SKM-1 (cell line): ENCODE data around the gene RAB40C.
"Not testable (repeated sequence)": the region's sequence is repeated elsewhere in the genome, so short reads cannot be mapped to it uniquely, and the experiment has no call there.

Source experiments
- DNase-seq: peaks from one replicate; lab custom pipeline; 2025; ENCODE audit not compliant: unreplicated experiment; lab: John Stamatoyannopoulos, UW

RAB40C gene

DNA sequence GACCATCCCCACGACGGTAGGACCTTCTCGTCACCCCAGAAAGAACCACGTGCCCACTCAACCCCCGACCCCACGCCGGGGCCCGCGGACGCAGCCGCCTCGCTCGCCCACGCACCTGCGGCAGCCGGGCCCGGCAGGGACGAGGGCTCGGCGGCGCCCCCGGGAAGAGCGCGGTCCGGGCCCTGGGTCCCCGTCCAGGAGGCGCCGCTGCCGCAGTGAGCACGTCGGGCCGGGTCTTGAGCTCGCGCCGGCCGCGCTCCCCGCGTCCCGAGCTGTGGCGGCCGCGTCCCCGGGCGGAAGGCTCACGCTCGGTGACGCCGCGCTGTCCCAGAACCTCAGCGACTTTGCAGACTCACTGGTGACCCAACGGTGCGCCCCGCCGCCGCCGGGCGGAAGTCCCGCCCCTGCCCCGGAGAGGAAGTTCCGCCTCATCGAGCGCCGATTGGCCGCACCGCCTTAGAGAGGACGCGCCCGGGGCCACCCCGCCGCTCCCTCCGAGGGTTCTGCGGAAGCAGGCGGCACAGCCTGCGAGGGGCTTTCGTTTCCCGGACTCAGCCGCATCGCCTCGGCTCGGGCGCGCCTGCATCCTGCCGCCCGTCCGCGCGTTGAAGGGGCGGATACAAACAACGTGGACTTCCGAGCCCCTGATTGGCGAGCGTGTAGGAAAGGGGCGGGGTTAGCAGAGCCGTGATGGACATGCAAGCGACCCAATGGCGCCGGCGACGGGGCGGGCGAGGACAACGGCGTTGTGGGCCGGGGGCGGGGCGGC is 793 bp upstream of the RAB40C start:
- peak; percentile 81 for DNase-seq

DNA sequence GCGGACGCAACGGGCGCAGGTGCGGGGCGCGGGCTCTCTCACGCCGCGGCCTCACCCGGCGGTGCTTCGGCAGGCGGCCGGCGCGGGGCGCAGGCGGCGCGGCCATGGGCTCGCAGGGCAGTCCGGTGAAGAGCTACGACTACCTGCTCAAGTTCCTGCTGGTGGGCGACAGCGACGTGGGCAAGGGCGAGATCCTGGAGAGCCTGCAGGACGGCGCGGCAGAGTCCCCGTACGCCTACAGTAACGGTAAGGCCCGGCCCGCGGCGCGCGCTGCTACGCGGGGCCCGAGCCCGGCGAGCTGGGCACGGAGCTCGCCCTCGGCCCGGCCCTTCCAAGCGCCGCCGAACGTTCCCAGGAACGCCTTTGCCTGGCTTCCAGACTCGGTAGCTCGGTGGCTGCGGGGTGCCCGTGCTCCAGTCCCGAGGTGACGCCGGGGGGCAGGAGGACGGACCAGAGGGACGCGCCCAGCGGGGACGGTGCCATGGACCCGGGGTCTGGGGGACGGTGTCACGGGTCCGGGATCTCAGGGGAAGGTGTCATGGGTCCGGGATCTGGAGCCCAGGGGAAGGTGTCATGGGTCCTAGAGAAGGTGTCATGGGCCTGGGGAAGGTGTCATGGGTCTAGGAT is 435 bp downstream of the RAB40C start:
- no peak for DNase-seq

DNA sequence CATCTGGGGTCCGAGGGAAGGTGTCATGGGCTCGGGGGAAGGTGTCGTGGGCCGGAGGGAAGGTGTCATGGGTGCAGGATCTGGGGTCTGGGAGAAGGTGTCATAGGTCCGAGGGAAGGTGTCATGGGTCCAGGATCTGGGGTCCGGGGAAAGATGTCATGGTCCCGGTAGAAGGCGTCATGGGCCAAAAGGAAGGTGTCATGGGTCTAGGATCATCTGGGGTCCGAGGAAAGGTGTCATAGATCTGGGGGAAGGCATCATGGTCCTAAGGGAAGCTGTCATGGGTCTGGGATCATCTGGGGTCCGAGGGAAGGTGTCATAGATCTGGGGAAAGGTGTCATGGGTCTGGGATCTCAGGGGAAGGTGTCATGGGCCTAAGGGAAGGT is 942 bp downstream of the RAB40C start:
- DNase-seq, result no peak

DNA sequence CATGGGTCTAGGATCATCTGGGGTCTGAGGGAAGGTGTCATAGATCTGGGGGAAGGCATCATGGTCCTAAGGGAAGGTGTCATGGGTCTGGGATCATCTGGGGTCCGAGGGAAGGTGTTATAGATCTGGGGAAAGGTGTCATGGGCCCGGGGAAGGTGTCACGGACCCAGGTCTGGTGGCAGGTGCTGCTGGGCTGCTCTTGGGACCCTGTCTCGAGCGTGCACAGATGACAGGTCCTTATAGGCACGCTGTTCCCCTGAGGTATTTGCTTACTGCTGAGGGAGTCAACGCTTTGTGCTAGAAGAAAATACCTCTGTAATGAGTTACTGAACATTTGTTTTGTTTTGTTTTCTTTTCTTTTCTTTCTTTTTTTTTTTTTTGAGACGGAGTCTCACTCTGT is 1.4 kb downstream of the RAB40C start:
- DNase-seq, result no peak

DNA sequence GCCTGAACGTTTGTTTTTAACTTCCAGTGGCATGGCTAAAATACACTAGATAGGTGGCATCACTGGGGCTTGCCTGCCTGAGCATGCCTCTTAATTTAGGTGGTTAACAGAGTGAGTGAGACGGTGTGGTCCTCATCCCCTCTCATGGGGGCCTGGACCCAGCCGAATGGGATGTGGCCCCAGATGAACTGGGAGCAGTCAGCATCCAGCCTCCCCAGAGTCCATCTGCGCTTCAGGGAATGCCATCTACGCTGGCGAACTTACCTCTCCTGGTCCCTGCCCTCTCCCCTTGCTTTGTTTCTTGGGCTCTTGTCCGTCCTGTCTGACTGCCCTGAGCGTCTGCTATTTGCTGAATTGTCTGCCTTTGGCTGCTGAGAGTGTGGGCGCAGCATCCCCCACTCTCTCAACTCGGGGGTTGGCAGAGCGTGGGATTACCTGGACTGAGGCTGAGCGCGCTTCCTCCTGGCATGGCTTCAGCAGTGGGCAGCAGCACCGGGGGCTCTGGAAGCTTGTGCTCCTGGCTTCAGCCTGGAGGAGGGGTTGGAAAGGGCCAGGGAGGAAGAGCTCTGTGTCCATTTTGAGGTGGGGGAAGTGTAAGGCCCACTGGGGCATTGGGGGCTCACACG is 2.1 kb downstream of the RAB40C start:
- DNase-seq, result no peak

DNA sequence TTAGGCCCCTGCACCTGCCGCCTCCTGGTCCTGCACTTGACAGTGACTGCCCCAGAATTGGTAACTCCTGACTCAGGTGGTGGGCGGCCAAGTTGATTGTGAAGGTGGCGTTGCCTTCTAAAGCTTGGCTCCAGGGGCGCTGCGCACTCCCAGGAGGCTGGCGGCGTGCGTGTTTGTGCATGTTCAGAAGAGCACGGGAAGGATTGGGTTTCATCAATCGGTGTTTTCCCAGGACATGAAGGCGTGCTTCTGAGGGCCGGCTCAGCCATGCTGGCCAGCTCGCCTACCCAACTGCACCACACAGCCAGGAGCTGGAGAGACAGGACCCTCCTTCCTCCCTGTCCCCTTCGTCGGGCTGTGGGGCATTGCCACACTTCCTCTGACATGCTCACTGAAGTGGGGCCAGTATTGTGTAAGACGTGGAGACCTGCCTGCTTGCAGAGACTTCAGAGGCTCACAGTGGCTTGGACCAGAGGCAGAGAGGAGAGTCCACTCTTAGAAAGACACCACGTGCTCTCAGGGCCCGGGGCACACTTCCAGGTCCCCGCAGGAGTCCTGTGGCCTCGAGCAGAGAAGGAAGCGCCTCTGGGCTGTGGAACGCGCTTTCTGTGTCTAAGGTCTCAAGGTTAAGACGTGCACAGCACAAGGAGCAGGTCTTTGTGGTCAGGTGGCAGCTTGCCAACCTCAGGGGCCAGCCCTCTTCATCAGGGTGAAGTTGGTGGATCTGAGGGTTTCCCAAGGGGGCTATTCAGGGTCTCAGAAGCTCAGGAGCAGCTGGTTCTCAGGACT is 2.8 kb downstream of the RAB40C start:
- peak; percentile 97 for DNase-seq

DNA sequence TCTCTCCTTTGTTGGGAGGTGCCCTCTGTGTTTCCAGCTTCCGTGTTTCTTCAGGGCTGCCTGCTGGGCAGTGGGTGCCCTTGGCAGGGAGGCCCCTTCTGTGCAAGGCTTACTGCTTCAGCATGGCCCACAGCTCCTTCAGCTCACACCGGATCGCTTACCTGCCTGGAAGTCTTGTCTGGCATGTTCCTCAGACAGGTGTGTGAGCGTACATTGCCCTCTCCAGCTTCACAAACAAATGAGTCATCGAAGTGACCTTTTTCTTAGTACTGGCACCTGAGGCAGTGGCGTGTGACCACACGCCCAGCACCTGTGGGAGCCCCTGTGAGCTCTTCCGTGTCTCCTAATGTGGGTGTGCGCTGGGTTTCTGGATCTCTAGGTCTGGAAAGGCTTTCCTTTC is 3.5 kb downstream of the RAB40C start:
- DNase-seq, result no peak

DNA sequence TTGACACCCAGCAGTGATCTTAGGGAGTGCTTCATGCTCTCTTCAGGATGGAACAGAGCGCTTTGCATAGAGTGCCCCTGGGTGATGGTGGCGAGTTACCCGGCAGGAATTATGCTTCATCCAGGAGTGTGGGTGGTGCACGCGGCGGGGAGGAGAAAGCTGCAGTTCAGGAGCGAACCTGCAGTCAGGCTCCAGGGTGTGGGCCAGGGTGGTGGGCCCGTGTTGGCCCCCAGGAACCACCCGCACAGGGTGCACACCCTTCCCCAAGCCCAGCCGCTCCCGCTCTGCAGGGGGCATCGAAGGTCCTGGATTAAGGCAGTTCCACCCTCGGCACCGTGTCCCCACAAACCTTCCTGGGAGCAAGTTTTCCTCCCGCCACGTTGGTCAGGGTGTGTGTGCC is 3.9 kb downstream of the RAB40C start:
- no peak for DNase-seq

DNA sequence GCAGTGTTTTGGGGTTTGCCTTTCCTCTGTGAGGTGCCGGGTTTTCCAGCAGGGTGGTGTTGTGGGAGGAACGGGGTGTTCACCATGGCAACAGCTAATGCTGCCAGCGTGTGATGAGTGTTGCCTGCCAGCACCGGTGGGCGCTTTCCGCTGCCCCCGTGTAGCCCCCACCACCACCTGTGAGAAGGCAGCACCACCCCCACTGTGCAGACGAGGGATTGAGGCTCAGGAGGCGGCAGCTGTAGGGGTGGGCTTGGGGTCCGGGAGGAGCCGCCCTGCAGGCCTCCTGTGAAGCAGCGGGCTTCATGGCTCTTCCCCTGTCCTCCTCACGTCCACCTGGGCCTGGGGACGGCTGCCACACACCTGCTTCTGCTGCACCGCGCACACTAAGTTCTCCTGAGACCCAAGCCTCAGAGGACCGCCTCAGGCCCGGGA is 5.2 kb downstream of the RAB40C start:
- no peak for DNase-seq

DNA sequence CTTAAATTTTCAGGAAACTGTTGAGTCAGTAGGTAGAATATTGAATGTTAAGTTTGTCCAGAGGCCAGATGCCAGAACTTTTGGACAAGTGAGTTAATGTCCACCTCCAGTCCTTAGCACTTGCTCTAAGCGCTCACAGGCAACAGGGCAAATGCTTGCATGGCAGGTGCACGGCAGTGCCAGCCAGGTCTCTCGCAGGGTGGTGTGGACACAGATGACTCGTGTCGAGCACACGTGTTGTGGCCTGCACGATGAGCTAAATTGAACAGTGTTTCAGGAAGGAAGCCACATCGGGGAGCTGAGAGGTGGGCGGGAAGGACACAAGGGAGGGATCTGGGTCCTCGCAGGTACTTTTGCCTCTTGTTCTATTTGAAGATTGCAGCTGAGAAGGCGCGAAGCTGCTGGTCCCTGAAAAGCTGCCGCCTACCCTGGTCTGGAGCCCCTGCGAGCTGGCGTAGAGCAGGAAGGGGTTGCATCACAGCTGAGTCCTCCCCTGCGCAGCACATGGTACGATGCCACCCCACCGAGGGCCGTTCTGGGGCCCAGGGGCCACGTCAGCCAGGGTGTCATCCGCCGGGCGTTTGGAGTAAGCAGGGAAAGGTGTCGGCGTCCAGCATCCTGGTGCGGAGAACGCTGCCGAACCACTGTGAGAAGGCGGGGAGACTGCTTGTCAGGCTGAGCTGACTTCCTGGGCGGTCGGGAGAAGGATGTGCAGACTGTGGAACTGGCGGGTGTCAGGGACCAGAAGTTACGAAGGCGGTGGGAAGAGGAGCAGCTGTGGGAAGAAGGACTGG is 6.3 kb downstream of the RAB40C start:
- DNase-seq, result no peak

DNA sequence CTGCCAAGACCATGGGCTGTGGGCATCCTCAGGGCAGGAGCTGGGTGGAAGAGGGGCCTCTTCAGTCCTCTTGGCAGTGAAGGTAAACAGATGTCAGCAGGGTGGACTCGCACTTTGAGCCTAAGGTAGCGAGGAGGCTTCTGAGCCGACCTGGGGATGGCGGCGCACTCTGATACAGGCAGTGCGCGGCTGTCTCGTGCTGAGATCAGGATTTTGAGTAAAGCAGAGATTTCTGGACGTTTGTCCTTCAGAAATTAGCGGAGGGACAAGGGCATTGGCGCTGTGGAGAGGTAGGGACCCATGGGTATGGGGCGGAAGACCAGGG is 6.8 kb downstream of the RAB40C start:
- no peak for DNase-seq

DNA sequence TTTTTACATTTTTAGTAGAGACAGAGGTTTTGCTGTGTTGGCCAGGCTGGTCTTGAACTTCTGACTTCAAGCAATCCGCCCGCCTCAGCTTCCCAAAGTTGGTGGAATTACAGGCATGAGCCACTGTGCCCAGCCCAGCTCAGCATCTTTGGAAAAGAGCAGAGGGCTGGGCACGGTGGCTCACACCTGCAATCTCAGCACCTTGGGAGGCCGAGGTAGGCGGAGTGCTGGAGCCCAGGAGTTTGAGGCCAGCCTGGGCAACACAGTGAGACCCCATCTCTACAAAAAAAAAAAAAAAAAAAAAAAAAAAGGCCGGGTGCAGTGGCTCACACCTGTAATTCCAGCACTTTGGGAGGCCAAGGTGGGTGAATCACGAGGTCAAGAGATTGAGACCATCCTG is 7.8 kb downstream of the RAB40C start:
- DNase-seq, result not testable (repeated sequence)

DNA sequence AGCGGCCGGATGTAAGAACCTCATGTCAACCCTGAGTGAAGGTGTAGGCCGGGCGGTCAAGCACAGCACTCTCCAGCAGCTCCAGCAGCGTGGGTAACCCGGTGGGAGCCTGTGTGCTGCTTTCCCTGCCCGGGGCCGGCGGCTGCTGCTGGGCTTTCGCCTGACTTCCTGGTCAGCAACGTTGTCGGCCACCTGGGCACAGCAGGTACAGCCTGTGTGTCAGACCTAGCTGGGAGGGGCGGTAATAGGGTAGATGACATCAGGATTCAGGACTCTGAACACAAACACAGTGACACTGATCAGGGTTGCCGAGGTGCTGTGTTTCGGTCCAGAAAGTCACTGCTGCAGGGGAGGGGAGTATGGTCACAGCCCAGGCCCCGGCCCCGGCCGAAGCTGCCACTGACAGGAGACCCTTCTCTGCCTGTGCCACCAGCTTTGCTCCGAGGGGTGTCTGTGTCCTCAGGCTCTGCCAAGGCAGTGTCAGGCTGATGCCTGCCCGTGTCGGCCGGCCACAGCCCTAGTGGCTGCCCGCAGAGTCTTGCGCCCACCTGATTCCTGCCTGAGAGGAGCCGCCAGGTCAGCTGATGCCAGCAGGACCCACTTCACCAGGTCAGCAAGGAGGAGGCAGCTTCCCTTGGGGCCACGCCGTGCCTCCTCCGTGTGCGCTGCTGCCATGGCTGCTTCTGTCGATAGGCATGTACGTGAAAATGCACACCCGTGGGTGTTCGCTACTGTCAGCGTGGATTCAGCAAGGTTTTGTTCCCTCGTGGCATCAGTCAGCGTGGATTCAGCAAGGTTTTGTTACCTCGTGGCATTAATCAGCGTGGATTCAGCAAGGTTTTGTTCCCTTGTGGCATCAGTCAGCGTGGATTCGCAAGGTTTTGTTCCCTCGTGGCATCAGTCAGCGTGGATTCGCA is 9.2 kb downstream of the RAB40C start:
- no peak for DNase-seq

DNA sequence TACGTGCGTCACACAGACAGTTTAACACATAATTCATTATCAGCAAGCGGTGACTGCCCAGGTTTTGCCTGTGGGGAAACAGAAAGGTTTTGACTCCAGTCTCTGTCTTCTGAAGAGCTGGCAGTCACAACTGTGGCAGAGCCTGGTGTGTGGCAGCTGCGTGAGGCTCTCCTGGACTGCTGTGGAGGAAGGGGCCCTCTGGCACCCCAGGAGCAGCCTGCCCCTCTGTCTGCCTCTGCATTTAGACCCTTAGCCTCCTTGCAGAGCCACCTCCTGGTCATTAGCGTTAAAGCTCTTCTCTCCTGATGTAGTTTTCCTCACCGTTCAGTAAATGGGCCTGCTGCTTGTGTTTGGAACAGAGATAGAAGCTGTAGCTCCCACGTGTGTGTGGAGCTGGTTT is 10.9 kb downstream of the RAB40C start:
- DNase-seq, result no peak

DNA sequence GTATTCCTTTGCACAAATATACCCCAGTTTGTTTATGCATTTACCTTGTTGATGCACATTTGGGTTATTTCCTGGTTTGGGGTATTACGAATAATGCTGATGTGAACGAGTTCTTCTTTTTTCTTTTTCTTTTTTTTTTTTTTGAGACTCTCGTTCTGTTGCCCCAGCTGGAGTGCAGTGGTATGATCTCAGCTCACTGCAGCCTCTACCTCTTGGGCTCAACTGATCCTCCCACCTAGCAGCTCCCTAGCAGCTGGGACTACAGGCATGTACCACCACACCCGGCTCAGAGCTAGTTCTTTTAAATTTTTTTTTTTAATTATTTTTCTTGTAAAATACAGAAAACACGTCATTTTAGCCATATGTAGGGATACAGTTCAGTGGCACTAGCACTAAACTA is 14.1 kb downstream of the RAB40C start:
- DNase-seq, result no peak

DNA sequence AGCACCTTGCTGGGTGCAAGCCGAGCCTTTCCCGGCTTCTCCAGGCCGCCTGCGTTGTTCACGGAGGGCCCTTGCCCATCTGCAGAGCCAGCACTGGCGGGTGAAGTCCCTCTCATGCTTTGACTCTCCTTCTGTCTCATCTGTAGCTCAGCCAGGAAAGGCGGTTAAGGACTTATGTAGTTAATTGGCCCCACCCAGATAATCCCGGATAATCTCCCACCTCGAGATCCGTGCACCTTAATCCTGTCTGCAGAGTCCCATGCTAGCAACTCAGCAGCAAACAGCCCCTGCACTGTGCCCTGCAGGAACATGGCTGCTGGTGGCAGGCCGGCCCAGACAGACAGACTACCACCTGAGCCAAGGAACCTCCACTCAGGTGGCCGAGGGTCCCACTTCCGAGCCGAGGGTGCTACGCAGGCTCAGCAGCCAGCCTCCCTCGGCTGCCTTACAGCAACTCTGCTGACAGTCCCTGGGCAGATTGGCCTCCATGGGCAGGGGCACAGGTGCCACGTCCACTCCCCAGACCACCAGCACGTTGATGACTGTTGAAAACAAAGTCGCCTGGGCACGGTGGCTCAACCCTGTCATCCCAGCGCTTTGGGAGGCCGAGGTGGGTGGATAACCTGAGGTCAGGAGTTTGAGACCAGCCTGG is 16.9 kb downstream of the RAB40C start:
- no peak for DNase-seq

DNA sequence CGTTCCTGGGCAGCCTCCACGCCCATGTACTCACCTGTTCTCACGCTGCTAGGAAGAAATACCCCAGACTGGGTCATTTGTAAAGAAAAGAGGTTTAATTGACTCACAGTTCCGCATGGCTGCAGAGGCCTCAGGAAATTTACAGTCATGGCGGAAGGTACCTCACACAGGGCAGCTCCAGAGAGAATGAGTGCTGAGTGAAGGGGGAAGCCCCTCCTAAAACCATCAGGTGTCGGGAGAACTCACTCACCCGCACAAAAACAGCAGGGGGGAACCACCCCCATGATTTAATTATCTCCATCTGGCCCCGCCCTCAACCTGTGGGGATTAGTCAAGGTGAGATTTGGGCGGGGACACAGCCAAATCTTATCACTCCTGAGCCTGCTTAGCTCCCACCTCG is 18.2 kb downstream of the RAB40C start:
- DNase-seq, result no peak

DNA sequence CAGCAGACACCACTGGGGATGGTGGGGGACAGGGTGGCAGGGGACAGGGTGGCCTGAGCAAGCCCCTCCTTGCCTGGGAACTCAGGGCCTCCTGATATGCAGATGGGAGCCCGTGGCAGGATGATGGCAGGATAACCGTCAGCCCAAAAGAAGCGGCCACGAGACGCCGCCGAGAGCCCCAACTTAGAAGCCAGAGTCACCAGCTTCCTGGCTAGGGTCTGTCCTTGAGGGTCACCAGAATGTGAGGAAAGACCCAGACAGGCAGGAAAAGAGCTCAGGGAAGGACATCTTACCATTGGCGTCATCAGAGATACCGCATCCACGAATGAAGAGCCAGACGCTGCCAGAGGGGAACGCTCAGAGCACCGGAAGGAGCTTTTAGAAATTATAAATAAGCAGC is 19.4 kb downstream of the RAB40C start:
- DNase-seq, result no peak

DNA sequence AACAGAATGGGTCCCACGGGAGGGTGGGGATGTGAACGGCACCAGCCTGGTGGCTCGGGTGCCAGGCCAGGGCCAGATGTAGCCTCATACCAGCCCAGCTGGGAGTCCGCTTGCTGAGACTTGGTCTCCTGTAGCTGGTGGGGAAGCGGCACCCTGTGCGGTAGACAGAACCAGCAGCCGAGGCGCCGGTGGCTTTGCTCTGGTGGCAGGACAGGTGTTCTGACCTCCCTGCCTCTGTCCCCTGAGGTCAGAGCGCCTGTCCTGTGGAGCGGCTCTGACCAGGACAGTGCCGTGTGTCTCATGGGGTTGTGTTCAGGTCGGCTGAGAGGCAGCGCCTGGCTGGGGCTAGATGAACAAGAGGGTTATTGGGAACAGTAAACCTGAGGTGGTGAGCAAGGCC is 20.1 kb downstream of the RAB40C start:
- no peak for DNase-seq
